Thoracic aorta (tissue), 2 donors: ENCODE measurements around the gene NHLRC2. TPM values are rescaled to one million over a fixed set of nuclear protein-coding genes. Genes with fewer than 3 reads are reported as not detected.

Source experiments
- ATAC-seq: fragments of 150-250 bp; one replicate; pipeline ENCODE4 v1.8.0; 2017; ENCODE audit warnings: low read depth; ENCODE audit not compliant: insufficient number of reproducible peaks, low FRiP score
- DNase-seq: peaks from one replicate; pipeline ENCODE4 v3.0.0-alpha.2; 2020; ENCODE audit warnings: low spot score
- H3K27ac ChIP-seq, 2 donors: fragments of 200-600 bp; sonication (generic); 1 replicate in 1 of 2; 2 replicates in 1 of 2; pipeline ENCODE4 v1.5.1; 2016; ENCODE audit warnings: mild to moderate bottlenecking in 2 of 2, moderate library complexity in 2 of 2
- H3K27me3 ChIP-seq: fragments of 200-600 bp; sonication (generic); replicated peaks from 2 replicates; pipeline ENCODE4 v1.6.0; 2016; ENCODE audit warnings: mild to moderate bottlenecking; ENCODE audit not compliant: insufficient read depth
- H3K36me3 ChIP-seq: fragments of 200-600 bp; sonication (generic); one replicate; pipeline ENCODE4 v1.5.1; 2016
- H3K4me1 ChIP-seq, 2 donors: fragments of 200-600 bp; sonication (generic); 1 replicate in 1 of 2; 2 replicates in 1 of 2; pipeline versions ENCODE4 v1.5.1 to v1.6.0; 2016; ENCODE audit warnings: low read depth in 2 of 2, mild to moderate bottlenecking in 1 of 2; ENCODE audit not compliant: control insufficient read depth in 1 of 2
- H3K4me3 ChIP-seq: fragments of 200-600 bp; sonication (generic); 2 replicates; pipeline ENCODE4 v1.5.1; 2016; ENCODE audit warnings: mild to moderate bottlenecking
- H3K9me3 ChIP-seq: fragments of 200-600 bp; sonication (generic); 2 replicates; pipeline ENCODE4 v1.5.1; 2016
- total RNA-seq, 2 donors: library from RNA; depleted of rRNA; stranded (reverse); fragments of >200 nt; gene quantifications; one replicate each; pipeline versions ENCODE4 v1.1.0 to v1.2.3, GENCODE V29; 2016
- TF ChIP-seq, protein P1 (sequence below): fragments of 200-600 bp; sonication (generic); IDR thresholded peaks from one replicate; pipeline ENCODE4 v1.5.1; 2019; ENCODE audit warnings: antibody characterized with exemption

Gene NHLRC2
- total RNA-seq, 2 donors from 2014 or later, result 21.9 to 56.5 TPM

DNA sequence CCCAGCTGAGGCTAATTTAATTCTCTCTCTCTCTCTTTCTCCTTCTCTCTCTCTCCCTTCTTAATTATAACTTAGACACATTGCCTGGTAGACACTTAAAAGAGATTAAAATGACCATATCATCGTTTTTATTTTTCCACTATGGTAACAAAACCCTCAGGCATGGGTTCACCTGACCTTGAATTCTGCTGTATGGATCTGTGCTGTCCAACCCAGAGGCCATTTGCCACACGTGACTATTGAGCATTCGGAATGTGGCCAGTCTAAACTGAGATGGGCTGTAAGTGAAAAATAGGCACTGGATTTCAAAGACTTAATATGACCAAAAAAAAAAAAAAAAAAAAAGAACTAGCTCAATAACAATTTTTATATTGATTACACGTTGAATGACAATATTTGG lies 93.6 kb downstream of the NHLRC2 start:
- H3K4me1 ChIP-seq, result no peaks in the 10 kb centered on the region
- H3K27me3 ChIP-seq, result no peaks in the 10 kb centered on the region
- ATAC-seq (no peak), DNase-seq (no peak)
- H3K9me3 ChIP-seq, result no peaks in the 10 kb centered on the region
- H3K27ac ChIP-seq, result no peak overlapping the region
- H3K36me3 ChIP-seq, result no peaks in the 10 kb centered on the region
- no peak overlapping the region for H3K4me3 ChIP-seq
- TF ChIP-seq, protein P1, sequence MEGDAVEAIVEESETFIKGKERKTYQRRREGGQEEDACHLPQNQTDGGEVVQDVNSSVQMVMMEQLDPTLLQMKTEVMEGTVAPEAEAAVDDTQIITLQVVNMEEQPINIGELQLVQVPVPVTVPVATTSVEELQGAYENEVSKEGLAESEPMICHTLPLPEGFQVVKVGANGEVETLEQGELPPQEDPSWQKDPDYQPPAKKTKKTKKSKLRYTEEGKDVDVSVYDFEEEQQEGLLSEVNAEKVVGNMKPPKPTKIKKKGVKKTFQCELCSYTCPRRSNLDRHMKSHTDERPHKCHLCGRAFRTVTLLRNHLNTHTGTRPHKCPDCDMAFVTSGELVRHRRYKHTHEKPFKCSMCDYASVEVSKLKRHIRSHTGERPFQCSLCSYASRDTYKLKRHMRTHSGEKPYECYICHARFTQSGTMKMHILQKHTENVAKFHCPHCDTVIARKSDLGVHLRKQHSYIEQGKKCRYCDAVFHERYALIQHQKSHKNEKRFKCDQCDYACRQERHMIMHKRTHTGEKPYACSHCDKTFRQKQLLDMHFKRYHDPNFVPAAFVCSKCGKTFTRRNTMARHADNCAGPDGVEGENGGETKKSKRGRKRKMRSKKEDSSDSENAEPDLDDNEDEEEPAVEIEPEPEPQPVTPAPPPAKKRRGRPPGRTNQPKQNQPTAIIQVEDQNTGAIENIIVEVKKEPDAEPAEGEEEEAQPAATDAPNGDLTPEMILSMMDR, result no peak

DNA sequence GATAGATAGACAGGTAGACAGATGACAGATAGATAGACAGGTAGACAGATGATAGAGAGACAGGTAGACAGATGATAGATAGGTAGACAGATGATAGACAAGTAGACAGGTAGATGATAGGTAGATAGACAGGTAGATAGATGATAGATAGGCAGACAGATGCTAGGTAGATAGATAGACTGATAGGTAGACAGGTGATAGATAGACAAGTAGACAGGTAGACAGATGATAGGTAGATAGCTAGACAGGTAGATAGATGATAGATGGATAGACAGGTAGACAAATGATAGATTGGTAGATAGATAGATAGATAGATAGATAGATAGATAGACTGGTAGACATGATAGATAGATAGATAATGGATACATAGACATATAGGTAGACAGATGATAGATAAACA lies 95.8 kb downstream of the NHLRC2 start:
- Histone ChIP-seq H3K27me3 (no peaks in the 10 kb centered on the region), H3K4me1 (no peaks in the 10 kb centered on the region), H3K27ac (no peak overlapping the region), H3K36me3 (no peaks in the 10 kb centered on the region), H3K4me3 (no peak overlapping the region), H3K9me3 (no peaks in the 10 kb centered on the region)
- DNase-seq, result no peak
- ATAC-seq, result no peak
- TF ChIP-seq, protein P1, result no peak

DNA sequence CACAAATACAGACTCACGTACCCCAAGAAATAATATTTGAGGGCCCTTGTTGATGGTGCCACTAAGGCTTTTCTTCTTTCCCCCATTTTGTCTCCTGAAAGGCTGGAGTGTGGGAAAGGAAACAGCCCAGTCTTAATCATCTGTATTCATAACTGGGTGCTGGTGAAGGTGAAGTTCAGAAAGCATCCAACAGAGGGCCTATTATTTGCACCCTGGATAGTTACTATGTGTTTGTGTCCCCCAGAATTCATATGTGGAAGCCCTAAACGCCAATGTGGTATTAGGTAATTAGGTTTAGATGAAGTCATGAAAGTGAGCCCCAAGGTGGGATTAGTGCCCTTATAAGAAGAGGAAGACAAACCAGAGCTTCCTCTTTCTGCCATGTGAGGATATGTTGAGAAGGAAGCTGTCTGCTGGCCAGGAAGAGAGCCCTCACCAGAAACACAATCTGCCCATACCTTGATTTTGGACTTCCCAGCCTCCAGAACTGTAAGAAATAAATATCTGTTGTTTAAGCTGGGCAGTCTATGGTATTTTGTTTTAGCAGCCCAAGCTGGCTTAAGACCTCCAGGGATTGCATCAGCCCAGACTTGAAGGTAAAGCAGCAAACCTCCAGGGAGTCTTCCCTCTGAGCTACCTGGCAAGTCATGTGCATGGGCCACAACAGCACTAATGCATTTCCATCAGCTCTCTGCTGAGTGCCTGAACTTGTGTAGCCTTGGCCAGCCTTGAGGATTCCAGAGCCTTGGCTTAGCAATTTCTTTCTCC lies 99.2 kb downstream of the NHLRC2 start:
- DNase-seq, result no peak
- no peaks in the 10 kb centered on the region for H3K9me3 ChIP-seq
- no peak for ATAC-seq
- no peaks in the 10 kb centered on the region for H3K27me3 ChIP-seq
- H3K36me3 ChIP-seq, result no peaks in the 10 kb centered on the region
- no peak overlapping the region for H3K27ac ChIP-seq
- peaks cover 3 to 22% of the 10 kb centered on the region in 2 donors for H3K4me1 ChIP-seq
- no peak overlapping the region for H3K4me3 ChIP-seq
- TF ChIP-seq, protein P1, result no peak

DNA sequence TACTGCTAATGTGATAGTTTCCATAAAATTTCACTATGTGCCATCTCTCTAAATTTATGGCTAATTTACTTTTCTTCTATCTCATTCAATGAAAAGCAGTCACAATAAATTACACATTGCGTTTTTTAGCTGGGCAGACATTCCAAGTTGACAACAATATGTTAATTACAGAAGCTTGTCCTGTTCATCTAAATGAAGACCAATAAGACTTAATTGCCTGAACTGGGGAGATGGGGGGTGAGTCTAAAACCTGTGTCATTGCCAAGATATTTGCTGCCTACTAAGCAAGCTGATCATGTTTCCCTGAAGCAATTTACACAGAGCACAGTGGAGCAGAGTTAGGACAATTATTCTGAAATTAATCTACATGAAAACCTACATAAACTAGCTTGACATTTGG lies 99.9 kb downstream of the NHLRC2 start:
- H3K27me3 ChIP-seq, result no peaks in the 10 kb centered on the region
- peaks cover 3 to 30% of the 10 kb centered on the region in 2 donors for H3K4me1 ChIP-seq
- no peak for ATAC-seq
- no peaks in the 10 kb centered on the region for H3K9me3 ChIP-seq
- H3K36me3 ChIP-seq, result no peaks in the 10 kb centered on the region
- H3K27ac ChIP-seq, result no peak overlapping the region
- DNase-seq, result no peak
- no peak overlapping the region for H3K4me3 ChIP-seq
- TF ChIP-seq, protein P1, result no peak

DNA sequence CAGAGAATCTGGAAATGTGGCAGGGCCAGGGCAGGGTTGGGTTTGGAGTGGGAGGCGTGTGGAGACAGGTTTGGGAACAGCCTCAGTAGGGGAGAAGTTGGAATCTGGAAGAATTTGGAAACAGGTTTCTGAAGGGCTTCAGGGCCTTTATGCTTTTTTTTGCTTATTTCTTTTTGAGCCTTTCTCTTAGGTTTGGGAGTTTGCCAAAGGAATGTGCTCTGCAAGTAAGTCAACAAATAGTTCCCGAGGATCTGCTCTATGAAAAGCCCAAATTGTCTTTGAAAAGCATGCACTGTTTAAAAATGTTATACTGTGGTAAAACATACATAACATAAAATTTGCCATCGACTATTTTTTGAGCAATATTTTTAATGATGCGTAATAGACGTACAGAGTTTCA lies 102.6 kb downstream of the NHLRC2 start:
- ATAC-seq, result no peak

More for the DNA sequence above, 102.6 kb downstream of the NHLRC2 start:
- Histone ChIP-seq H3K36me3 (no peaks in the 10 kb centered on the region), H3K4me1 (peaks cover 3 to 30% of the 10 kb centered on the region in 2 donors), H3K27me3 (no peaks in the 10 kb centered on the region), H3K9me3 (no peaks in the 10 kb centered on the region), H3K4me3 (no peak overlapping the region), H3K27ac (peak overlapping the region; percentile 54 to 63)
- no peak for DNase-seq
- TF ChIP-seq, protein P1, result no peak
